NK-92 (cell line): ENCODE measurements around the gene URAD.

ENCODE experiments used
- DNase-seq: peaks from one replicate; lab custom pipeline; 2025; ENCODE audit not compliant: unreplicated experiment; lab: John Stamatoyannopoulos, UW

URAD gene

DNA sequence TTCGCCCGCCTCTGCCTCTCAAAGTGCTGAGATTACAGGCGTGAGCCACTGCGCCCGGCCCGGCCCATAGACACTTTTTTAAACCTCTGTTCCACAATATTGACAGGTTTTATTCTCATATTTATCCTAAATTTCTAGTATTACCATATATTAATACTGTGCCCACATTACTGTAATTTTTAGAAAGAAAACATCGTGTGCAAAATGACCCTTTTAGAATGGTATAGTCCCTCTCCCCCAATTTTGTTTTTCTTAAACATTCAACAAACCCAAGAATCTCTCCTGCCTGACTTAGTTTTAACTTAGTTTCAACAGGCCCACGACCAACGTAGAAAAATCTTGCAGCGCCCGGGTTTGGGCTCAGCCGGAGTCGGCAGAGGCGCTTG is 28.5 kb downstream of the URAD start:
- DNase-seq: no peak

DNA sequence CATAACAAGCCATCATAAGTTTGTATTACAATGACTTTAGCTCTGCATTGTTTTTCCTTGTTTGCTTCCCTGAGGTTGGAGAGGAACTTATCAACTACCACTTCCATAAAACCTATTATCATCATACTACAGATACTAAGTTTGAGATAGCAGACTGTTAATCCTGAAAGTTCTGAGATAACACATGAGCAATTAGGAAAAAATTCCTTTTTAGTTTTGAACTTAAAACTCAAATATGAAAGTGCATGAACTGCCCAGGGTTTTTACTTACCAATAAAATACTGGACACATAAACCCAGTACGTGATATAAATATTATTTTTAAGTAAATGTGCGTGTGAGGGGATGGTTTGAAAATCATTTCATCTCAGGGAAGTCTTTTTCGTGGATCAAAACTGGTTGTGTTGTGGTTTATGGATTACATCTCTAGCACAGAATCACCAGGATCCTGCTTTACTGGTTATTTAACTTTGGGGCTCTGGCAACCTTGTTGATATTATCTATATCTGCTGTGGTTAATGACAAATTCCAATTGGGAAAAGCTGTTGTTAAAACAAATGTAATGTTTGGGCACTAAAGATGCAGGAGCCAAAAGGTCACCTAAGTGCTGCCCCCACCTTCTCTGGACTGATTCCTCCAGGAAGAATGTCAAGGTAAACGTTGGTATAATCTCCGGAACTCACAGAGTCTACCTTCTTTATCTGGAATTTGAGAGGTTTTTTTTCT is 31.8 kb downstream of the URAD start:
- DNase-seq: no peak

DNA sequence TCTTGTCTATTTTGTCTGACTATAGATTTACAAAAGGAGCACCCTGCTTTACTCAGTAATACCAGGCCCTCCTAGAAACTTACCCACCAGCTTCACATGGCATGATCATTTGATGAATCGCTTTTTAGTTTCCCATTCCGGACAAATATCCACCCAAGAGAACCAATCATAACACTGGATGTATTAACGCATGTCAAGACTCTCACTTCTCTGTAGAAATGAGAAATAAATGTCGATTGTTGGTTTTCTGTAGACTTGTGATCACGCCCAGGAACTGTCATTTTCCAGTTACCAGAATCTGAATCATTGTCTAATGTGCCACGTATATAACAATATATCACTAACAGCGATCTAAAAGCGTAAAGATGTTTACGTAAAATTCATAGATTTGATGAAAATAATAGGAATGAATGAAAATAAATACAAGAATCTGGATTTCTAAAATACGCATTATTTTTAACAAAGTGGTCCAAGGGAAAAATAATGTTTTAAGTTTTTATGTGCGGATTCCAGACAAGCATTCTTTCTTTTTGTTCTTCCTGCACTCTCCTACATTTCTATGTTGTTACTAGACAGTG is 33.4 kb downstream of the URAD start:
- no peak for DNase-seq

DNA sequence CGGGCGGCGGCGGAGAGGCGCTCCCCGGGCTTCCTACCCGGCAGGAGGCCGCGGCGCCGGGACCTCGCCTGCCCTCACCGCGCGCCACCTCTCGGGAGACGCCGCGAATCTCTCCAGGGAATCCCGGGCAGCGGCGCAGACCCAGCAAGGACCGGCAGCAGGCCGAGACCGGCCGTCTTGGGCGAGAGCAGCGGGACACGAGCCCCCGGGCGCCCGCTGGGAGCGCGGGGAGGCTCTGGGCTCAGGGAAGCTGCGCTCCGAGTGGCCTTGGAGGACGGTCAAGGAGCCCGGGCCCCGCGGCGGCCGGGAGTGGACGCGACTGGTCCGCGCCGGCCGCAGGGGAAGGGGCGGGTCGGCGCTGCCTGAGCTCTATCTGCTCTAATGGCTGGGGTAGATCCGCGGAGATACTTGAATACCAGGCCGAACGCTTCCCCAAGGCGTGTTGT is 34.1 kb downstream of the URAD start:
- DNase-seq: no peak

DNA sequence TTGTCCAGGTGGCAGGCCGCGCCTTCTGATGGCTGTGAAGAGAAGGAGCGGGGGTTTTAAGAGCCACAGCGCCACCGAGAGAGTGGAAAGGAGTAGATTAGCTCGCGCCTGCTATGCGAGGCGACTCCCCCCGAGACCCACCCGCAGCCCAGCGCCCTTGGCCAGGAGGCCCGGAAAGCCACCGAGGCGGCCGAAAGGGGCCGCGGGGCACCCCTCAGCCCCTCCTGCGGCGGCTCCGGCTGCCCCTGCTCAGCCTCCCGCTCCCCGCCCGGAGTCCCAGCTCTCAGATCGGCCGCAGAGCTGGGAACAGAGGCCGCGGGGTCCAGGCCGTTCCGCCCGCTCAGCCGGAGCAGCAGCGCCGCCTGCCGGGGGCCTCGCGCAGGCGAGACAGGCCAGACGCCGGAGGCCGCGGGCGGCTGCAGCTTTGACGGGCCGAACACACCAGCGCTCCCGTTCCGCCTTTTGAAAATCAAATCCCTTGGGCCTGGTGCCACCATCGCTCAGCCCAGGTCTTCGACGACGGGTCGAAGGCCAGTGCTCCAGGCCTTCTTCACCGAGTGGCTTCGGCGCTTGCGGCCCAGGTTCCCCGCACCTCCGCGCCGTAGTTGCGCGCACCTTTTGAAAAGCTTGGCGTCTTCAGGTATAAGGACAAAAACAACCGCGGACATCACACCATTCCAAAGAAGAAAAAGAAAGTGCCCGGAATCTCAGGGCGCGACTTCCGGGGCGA is 34.7 kb downstream of the URAD start:
- no peak for DNase-seq

DNA sequence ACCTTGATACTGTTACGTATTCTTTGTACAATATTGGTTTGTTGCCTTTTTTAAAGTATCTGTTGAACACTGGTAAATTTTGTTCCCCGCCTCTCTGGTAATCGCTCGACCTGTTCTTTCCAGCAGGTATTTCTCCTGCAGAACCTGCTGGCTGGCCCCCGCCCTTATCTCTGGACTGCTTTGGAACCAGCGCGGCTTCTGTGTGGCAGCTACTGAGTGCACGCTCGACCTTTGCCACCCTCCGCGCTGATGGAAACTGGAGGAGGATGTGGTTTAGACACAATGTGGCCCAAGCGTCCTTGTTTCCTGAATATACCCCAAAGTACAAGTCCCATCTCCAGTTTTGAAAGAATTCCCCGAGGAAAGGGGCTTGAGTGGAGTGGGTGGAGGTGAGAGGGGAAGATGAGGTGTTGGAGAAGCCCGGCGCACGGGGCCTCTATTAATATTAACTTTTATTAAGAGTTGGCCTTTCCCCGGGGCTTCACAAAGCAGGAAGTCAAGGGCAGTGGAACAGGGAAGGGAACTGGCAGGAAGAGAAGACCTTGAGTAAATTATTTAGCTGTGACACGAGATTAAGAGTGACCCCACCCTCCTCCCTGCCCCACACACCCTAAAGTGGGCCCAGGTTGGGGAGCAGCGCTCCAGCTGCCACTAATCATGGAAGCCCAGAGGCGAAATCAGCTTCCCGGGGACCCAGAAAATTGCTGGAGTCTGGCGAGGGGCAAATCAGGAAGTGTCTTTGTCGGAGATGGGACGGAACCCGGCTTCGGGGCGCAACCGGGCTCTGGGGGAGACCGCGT is 35.4 kb downstream of the URAD start:
- DNase-seq: no peak

DNA sequence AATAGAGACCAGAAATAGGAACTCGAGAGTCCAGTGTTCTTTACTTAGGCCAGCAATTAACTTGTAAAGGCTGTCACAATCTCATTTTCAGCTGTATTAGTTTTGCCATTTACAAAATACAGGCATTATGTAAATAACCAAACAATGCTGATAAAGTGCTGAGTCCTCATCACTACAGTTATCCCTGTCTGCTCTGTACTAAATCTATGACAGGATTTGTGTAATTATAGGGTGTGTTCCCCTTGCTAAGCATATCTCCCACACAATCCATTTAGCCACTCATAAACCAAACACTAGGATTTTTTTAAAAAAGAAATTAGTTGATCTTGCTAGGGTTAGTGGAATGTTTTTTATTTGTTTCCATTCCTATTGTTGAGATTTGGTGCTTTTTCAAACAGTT is 45.5 kb downstream of the URAD start:
- no peak for DNase-seq

DNA sequence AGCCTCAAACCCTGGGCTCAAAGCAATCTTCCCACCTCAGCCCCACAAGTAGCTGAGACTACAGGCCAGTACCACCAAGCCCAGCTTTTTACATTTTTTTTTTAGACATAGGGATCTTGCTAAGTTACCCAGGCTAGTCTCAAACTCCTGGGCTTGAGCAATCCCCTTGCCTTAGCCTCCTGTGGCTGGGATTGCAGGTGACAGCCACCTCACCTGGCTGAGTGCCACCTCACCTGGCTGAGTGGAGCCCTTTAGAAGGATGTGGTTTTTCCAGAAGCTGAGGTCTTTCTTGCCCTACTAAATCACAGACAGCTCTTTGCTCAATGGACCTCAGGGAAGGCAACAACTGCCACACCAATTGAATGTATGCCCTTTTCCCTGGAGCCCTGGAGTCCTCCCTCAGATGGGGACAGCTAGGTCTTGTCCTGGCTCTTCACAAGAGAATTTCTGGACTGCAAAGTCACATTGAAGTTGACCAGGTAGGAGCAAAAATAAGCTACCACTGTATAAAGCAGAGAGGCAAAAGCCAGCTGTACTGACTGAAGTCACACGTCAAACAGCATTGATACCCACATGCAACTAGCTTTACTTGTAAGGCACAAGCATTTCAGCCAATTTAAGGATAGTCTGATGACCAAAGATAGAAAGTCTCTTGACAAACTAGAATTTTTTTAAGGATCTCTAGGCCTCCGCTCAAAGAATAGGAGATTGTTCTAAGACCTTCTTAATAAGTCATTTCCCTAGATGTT is 54.7 kb downstream of the URAD start:
- no peak for DNase-seq

DNA sequence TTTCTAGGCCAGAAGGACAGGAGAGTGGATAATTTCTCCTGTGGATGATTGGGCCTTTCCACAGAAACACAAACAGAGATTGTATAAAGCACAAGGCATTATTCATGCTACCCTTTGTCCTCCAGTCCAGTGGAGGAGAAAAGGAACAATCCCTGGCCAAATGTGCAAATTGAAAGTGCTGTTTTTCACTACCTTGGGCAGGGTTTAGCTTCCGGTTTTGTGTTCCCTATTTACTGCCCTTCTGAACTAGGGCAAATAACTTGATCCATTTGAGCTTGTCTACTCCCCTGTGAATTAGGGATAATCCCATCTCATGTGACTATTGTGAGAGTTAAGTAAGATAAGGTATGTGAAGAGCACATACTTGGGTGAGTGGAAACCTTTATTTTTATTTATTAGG is 55.4 kb downstream of the URAD start:
- no peak for DNase-seq

DNA sequence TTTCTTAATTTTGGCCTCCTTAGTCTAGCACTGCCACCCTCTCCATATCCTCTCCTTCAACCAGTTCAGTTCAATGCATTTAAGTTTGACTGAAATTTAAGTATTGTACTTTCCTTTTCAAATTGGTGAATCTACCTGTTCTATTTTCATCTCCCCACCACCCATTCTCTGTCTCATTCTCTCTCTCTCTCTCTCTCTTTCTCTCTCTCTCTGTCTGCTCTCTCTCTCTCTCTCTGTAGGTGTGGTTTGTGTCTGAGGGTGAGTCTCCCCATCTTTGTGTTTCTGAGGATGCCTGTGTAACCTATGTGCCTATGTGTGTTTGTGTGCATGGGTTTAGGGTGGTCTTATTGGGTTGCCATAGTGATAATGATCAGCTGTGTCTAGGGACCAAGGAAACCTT is 58.6 kb downstream of the URAD start:
- no peak for DNase-seq

DNA sequence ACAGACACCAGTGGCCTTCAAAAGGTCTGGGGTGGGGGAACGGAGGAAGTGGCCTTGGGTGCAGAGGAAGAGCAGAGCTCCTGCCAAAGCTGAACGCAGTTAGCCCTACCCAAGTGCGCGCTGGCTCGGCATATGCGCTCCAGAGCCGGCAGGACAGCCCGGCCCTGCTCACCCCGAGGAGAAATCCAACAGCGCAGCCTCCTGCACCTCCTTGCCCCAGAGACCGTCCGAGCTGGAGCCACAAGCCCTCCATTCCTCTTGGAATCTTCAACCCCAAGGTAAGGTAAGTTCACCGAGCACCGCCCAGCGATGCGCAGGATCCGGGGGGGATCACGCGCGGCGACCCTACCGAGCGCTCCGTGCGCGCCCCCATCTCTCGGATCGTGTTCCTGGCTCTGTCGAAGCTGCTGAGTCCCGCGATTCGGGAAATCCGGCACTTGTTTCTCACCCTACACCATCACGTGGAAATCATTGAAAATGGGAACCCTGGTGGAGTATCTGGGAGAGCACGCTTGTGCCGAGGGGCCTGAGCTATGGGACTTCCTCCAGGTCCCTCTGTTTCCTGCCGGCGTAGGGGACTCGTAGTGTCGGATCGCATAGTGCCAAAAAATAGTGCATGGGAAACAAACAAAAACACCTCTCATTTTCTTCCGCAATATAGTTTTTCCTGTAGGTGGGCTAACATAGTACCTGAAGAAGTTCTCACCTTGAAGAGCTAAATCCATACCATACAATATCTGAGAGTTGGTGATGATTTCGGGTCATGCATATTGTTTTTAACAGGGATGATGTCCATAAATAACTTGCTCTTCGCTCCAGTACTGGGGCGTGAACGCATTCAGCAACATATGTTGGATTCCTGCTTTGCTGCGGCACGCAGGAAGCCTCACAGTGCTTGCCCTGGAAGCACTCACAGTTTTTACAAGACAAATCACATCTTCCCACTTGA is 59.4 kb downstream of the URAD start:
- no peak for DNase-seq

DNA sequence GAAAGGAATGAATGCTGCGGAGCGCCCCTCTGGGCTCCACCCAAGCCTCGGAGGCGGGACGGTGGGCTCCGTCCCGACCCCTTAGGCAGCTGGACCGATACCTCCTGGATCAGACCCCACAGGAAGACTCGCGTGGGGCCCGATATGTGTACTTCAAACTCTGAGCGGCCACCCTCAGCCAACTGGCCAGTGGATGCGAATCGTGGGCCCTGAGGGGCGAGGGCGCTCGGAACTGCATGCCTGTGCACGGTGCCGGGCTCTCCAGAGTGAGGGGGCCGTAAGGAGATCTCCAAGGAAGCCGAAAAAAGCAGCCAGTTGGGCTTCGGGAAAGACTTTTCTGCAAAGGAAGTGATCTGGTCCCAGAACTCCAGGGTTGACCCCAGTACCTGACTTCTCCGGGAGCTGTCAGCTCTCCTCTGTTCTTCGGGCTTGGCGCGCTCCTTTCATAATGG is 60.1 kb downstream of the URAD start:
- DNase-seq: no peak
